H1 (cell line): ENCODE results near the gene DCAF7. TPM values are rescaled to one million over a fixed set of nuclear protein-coding genes. Genes with fewer than 3 reads are reported as not detected.

Experiments used
- CTCF ChIA-PET: fragments of 300-600 bp; sonication (Branson Sonifier 250); formaldehyde crosslinking; loops from one replicate; lab custom pipeline; 2021; ENCODE audit not compliant: partially characterized antibody; lab: Charles Lee
- POLR2A ChIA-PET: fragments of 300-600 bp; sonication (Branson Sonifier 250); formaldehyde crosslinking; loops from one replicate; lab custom pipeline; 2021; ENCODE audit warnings: inconsistent platforms; ENCODE audit not compliant: partially characterized antibody; lab: Charles Lee
- DNase-seq, 2 experiments: peaks; one replicate each; pipeline versions ENCODE4 v3.0.0 to v3.0.0-alpha.2; 2010 to 2022; ENCODE audit warnings: low spot score in 2 of 2, low read depth in 1 of 2, mixed read lengths in 1 of 2
- FAIRE-seq: peaks from 2 replicates; lab custom pipeline; 2011; peaks lifted over from hg19 to GRCh38; lab: Jason Lieb, UNC
- H2AFZ ChIP-seq: 2 replicates; pipeline ENCODE4 v1.8.1; 2012; ENCODE audit warnings: low read length, inconsistent platforms
- H2AK5ac ChIP-seq: 2 replicates; pipeline ENCODE4 v1.6.1; 2013; ENCODE audit warnings: low read depth, low read length
- H2BK120ac ChIP-seq: replicated peaks from 2 replicates; pipeline ENCODE3; 2013; ENCODE audit warnings: low read depth, low read length, inconsistent platforms
- H2BK12ac ChIP-seq: 2 replicates; pipeline ENCODE4 v1.6.1; 2013; ENCODE audit warnings: low read depth, low read length
- H2BK15ac ChIP-seq: 2 replicates; pipeline ENCODE4 v1.6.1; 2013; ENCODE audit warnings: low read length
- H2BK20ac ChIP-seq: 2 replicates; pipeline ENCODE4 v1.6.1; 2013; ENCODE audit warnings: low read length
- H2BK5ac ChIP-seq: 2 replicates; pipeline ENCODE4 v1.6.1; 2013; ENCODE audit warnings: low read depth, low read length
- H3K14ac ChIP-seq: 2 replicates; pipeline ENCODE4 v1.6.1; 2013; ENCODE audit warnings: inconsistent platforms; ENCODE audit not compliant: insufficient read length
- H3K18ac ChIP-seq: 2 replicates; pipeline ENCODE4 v1.6.1; 2013; ENCODE audit warnings: low read length; ENCODE audit errors: extremely low read depth
- H3K23ac ChIP-seq: 2 replicates; pipeline ENCODE4 v1.6.1; 2013; ENCODE audit warnings: inconsistent platforms; ENCODE audit not compliant: insufficient read length
- H3K23me2 ChIP-seq: 2 replicates; pipeline ENCODE4 v1.6.1; 2013; ENCODE audit warnings: low read depth, low read length
- H3K27ac ChIP-seq: 2 replicates; pipeline ENCODE4 v1.6.1; 2011; ENCODE audit warnings: low read depth, low read length, inconsistent platforms
- H3K27me3 ChIP-seq, 4 experiments: replicated peaks in 1 of 4; 1 replicate in 1 of 4; 2 replicates in 3 of 4; pipeline versions ENCODE4 v1.6.1 to v1.8.1; 2011 to 2013; ENCODE audit warnings: low read length in 3 of 4, mild to moderate bottlenecking in 3 of 4, inconsistent platforms in 2 of 4, mixed read lengths in 2 of 4, moderate library complexity in 1 of 4; ENCODE audit not compliant: control insufficient read depth in 3 of 4, insufficient read depth in 3 of 4; ENCODE audit errors: extremely low read depth in 1 of 4
- H3K36me3 ChIP-seq, 4 experiments: 2 replicates each; pipeline versions ENCODE4 v1.6.1 to v1.8.1; 2011 to 2013; ENCODE audit warnings: mild to moderate bottlenecking in 4 of 4, low read length in 3 of 4, moderate library complexity in 2 of 4, control low read depth in 1 of 4, inconsistent platforms in 1 of 4; ENCODE audit not compliant: insufficient read depth in 4 of 4, control insufficient read depth in 2 of 4
- H3K4ac ChIP-seq: replicated peaks from 2 replicates; pipeline ENCODE3; 2013; ENCODE audit warnings: low read length, low read depth, mixed read lengths, inconsistent platforms; ENCODE audit not compliant: insufficient read length
- H3K4me1 ChIP-seq, 4 experiments: replicated peaks in 1 of 4; 1 replicate in 1 of 4; 2 replicates in 3 of 4; pipeline versions ENCODE4 v1.6.1 to v1.8.1; 2011 to 2013; ENCODE audit warnings: low read length in 3 of 4, inconsistent platforms in 2 of 4, mixed read lengths in 1 of 4; ENCODE audit not compliant: insufficient read depth in 4 of 4, control insufficient read depth in 3 of 4
- H3K4me2 ChIP-seq, 2 experiments: 2 replicates each; pipeline versions ENCODE4 v1.6.1 to v1.8.1; 2011 to 2013; ENCODE audit warnings: low read depth in 2 of 2, low read length in 2 of 2, control low read depth in 1 of 2, inconsistent platforms in 1 of 2, mild to moderate bottlenecking in 1 of 2; ENCODE audit not compliant: insufficient read depth in 1 of 2
- H3K4me3 ChIP-seq, 4 experiments: fragments of 200-600, 300-600 bp in 1 of 4; sonication (generic), shearing (Covaris generic), sonication (Bioruptor Twin) in 1 of 4; 2 replicates each; pipeline versions ENCODE4 v1.5.1 to v1.8.1; 2011 to 2016; ENCODE audit warnings: low read length in 4 of 4, low read depth in 3 of 4, control low read depth in 2 of 4, inconsistent platforms in 2 of 4, mild to moderate bottlenecking in 2 of 4, mixed read lengths in 1 of 4, moderate library complexity in 1 of 4; ENCODE audit not compliant: insufficient read depth in 2 of 4; ENCODE audit errors: extremely low read depth in 1 of 4
- H3K56ac ChIP-seq: replicated peaks from 2 replicates; pipeline ENCODE3; 2013; ENCODE audit warnings: low read depth, mild to moderate bottlenecking, mixed read lengths, low read length, inconsistent platforms; ENCODE audit not compliant: insufficient read length
- H3K79me1 ChIP-seq: 2 replicates; pipeline ENCODE4 v1.6.1; 2013; ENCODE audit warnings: low read depth, low read length, control low read depth
- H3K79me2 ChIP-seq, 2 experiments: 2 replicates each; pipeline versions ENCODE4 v1.6.1 to v1.8.1; 2012 to 2013; ENCODE audit warnings: low read length in 2 of 2, mild to moderate bottlenecking in 2 of 2, inconsistent platforms in 1 of 2; ENCODE audit not compliant: insufficient read depth in 2 of 2, control insufficient read depth in 1 of 2
- H3K9ac ChIP-seq, 4 experiments: replicated peaks in 1 of 4; 1 replicate in 1 of 4; 2 replicates in 3 of 4; pipeline versions ENCODE4 v1.6.1 to v1.8.1; 2011 to 2013; ENCODE audit warnings: low read depth in 3 of 4, low read length in 3 of 4, control low read depth in 2 of 4, mild to moderate bottlenecking in 2 of 4, moderate library complexity in 2 of 4, inconsistent platforms in 1 of 4; ENCODE audit errors: extremely low read depth in 1 of 4
- H3K9me3 ChIP-seq, 2 experiments: 2 replicates each; pipeline versions ENCODE4 v1.6.1 to v1.8.1; 2012 to 2013; ENCODE audit warnings: mild to moderate bottlenecking in 2 of 2, moderate library complexity in 2 of 2, control low read depth in 1 of 2, inconsistent platforms in 1 of 2, low read depth in 1 of 2, low read length in 1 of 2, mixed read lengths in 1 of 2; ENCODE audit not compliant: insufficient read depth in 2 of 2
- H4K20me1 ChIP-seq, 2 experiments: replicated peaks in 1 of 2; 2 replicates each; pipeline versions ENCODE3 to v1.8.1; 2011 to 2013; ENCODE audit warnings: inconsistent platforms in 2 of 2, low read length in 2 of 2, mild to moderate bottlenecking in 1 of 2; ENCODE audit not compliant: insufficient read depth in 2 of 2, control insufficient read depth in 1 of 2
- H4K5ac ChIP-seq: 2 replicates; pipeline ENCODE4 v1.6.1; 2013; ENCODE audit warnings: low read length, low read depth, mixed read lengths, inconsistent platforms; ENCODE audit not compliant: insufficient read length
- H4K8ac ChIP-seq: 2 replicates; pipeline ENCODE4 v1.8.0; 2013; ENCODE audit warnings: mild to moderate bottlenecking, moderate library complexity, low read length, inconsistent platforms; ENCODE audit not compliant: insufficient read depth; ENCODE audit errors: extremely low read depth
- H4K91ac ChIP-seq: replicated peaks from 2 replicates; pipeline ENCODE3; 2013; ENCODE audit warnings: low read length, mixed read lengths, inconsistent platforms; ENCODE audit not compliant: insufficient read length
- BRCA1 ChIP-seq: IDR thresholded peaks from 2 replicates; pipeline ENCODE4 v1.6.1; 2012; ENCODE audit warnings: low read depth, low read length, improper control_type of control experiment
- EZH2 ChIP-seq: fragments of 200-600 bp; sonication (generic); IDR thresholded peaks from 2 replicates; pipeline ENCODE4 v1.7.1; 2012; ENCODE audit warnings: low read depth, mild to moderate bottlenecking, moderate library complexity, low read length, inconsistent platforms; ENCODE audit not compliant: severe bottlenecking
- FOSL1 ChIP-seq: IDR thresholded peaks from 2 replicates; pipeline ENCODE4 v1.6.1; 2011; ENCODE audit warnings: mild to moderate bottlenecking, low read depth, low read length, moderate library complexity; ENCODE audit not compliant: insufficient read depth
- NRF1 ChIP-seq: IDR thresholded peaks from 2 replicates; pipeline ENCODE4 v1.6.1; 2011; ENCODE audit warnings: mild to moderate bottlenecking, low read depth, low read length, improper control_type of control experiment
- POLR2AphosphoS5 ChIP-seq: IDR thresholded peaks from 2 replicates; pipeline ENCODE4 v1.6.1; 2011; ENCODE audit warnings: low read depth, low read length
- SP2 ChIP-seq: IDR thresholded peaks from 2 replicates; pipeline ENCODE4 v1.6.1; 2012; ENCODE audit warnings: mild to moderate bottlenecking, low read length, inconsistent platforms
- TBP ChIP-seq: IDR thresholded peaks from 2 replicates; pipeline ENCODE4 v1.6.1; 2011; ENCODE audit warnings: low read depth, low read length, improper control_type of control experiment
- WGBS, 2 experiments: shearing (Covaris generic) in 1 of 2; methylation state at CpG; one replicate each; pipeline versions ENCODE4 v1.1.6 to v1.1.7; 2013 to 2015; ENCODE audit warnings: low lambda C conversion rate in 2 of 2, mixed read lengths in 2 of 2, inconsistent platforms in 1 of 2, low coverage in 1 of 2, missing lambda C conversion rate in 1 of 2; ENCODE audit not compliant: insufficient replicate concordance in 2 of 2, insufficient coverage in 1 of 2, insufficient read length in 1 of 2; ENCODE audit errors: extremely low coverage in 1 of 2, missing lambda C conversion rate in 1 of 2; 5-methylcytosine and 5-hydroxymethylcytosine counted together
- polyA plus RNA-seq, 7 experiments: library from polyadenylated mRNA; depleted of rRNA in 3 of 7; stranded (reverse) in 5 of 7; unstranded in 2 of 7; fragments of >200 nt in 5 of 7; fragments of 200-250 nt in 2 of 7; gene quantifications; 1 replicate in 5 of 7; 2 replicates in 1 of 7; 4 replicates in 1 of 7; pipeline versions ENCODE4 v1.2.1 to v1.2.3, GENCODE V29; 2011 to 2013; ENCODE audit warnings: missing spikeins in 2 of 7, mixed read lengths in 2 of 7
- total RNA-seq: library from RNA; stranded (reverse); fragmentation: NEBNext Ultra II Directional; extraction: Animal tissue kit (Norgen Biotek cat#: 25700); gene quantifications from 2 replicates; pipeline ENCODE4 v1.2.1, GENCODE V29; 2021

The DCAF7 gene
- total and polyA plus RNA-seq, 2 of the 8 experiments (the other 6 are each of a cell fraction or from before 2014, with no cell fraction given) = 74.9 to 94.1 TPM

DNA sequence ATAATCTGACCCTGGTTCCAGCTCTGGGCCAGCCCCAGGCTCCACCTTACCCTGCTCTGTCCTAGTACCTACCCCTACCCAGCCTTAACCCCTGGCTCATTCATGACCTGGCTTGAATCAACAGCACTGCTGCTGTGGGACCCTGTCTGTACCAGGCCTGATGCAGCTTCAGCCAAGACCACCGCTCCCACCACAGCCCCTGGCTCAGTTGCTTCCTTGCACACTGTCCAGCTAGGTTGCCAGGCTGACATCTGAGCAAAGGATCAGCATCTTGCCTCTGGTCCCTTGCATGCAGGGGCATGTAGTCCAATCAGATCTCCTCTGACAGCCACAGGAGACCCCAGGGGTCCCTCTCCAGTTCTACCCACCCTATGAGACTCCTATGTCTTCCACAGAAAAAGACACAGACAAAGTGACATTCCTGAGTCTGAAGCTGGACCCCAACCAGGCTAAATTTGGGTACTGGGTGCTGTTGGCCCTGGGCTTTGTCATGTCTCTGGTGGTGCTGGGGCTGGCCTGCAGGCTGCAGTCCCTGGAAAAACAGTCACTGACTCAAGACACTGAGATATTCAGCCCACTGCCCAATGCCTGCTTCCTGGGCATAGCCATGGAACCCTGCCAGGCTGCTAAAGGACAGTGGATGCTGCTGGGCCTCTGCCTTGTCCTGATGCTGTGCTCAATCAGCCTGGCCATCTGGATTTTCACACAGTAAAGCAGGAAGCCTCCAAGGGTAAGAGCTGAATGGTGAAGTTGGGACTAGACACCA is 31.0 kb upstream of the DCAF7 start:
- H3K79me2 ChIP-seq = no peaks in the 10 kb centered on the region
- H3K27me3 ChIP-seq = peaks cover 0 to 10% (median 5%) of the 10 kb centered on the region in 4 experiments; a peak in 5 of 7 replicates
- H3K14ac ChIP-seq = no peak overlapping the region
- H3K9me3 ChIP-seq = no peaks in the 10 kb centered on the region
- peak overlapping the region; percentile 6; the same call in 1 of the 2 replicates for H4K8ac ChIP-seq
- no peak overlapping the region for H2AFZ ChIP-seq
- no peak overlapping the region for H3K56ac ChIP-seq
- DNase-seq (no peak), FAIRE-seq (no peak)
- H4K5ac ChIP-seq = no peak overlapping the region
- H3K27ac ChIP-seq = no peak overlapping the region
- WGBS, 2 experiments = 94% methylated on average over 1 of the region's 1 CpG; no CpG with 5 or more reads in 1 of the 2 experiments
- H2AK5ac ChIP-seq = no peak overlapping the region
- H2BK12ac ChIP-seq = 0 out of 2 replicates have a peak overlapping the region, but pooled peaks have one; percentile 50
- H2BK120ac ChIP-seq = no peak overlapping the region
- H4K20me1 ChIP-seq = no peaks in the 10 kb centered on the region
- ChIA-PET CTCF (interaction anchor here (0.8 to 1.9 kb wide), 3 partner anchors 35 to 94 kb away, joined by 3 to 7 read pairs (median 4); no protein-coding TSS in a partner anchor), POLR2A (interaction anchor here (1.2 kb wide), 1 partner anchor 11 kb away, joined by 3 read pairs; no protein-coding TSS in a partner anchor)
- no peak overlapping the region for H3K18ac ChIP-seq
- H3K79me1 ChIP-seq = no peaks in the 10 kb centered on the region
- no peak overlapping the region for H4K91ac ChIP-seq
- peak overlapping the region; percentile 92; the same call in 1 of the 2 replicates for H2BK15ac ChIP-seq
- H2BK5ac ChIP-seq = no peak overlapping the region
- H3K4me3 ChIP-seq = no peak overlapping the region
- H3K4me1 ChIP-seq = peaks cover 2 to 8% (median 6%) of the 10 kb centered on the region in 4 experiments; a peak in 6 of 7 replicates
- H2BK20ac ChIP-seq = no peak overlapping the region; the same call in 1 of the 2 replicates
- no peak overlapping the region for H3K4ac ChIP-seq
- peaks cover 7% of the 10 kb centered on the region; the same call in 1 of the 2 replicates for H3K23me2 ChIP-seq
- H3K23ac ChIP-seq = peak overlapping the region; percentile 4
- H3K9ac ChIP-seq = no peak overlapping the region
- TF ChIP-seq TBP (no peak), POLR2AphosphoS5 (no peak), FOSL1 (no peak), SP2 (no peak), EZH2 (no peak), NRF1 (no peak), BRCA1 (no peak)
- H3K36me3 ChIP-seq = no peaks in the 10 kb centered on the region
- H3K4me2 ChIP-seq = no peak overlapping the region
